GM18499 (cell line): ENCODE data around the gene OTOP3.
"Not testable (repeated sequence)": the region's sequence is repeated elsewhere in the genome, so short reads cannot be mapped to it uniquely, and the experiment has no call there.

Experiments
- ATAC-seq: cut with Tn5 transposase; IDR thresholded peaks from one replicate; pipeline ENCODE4 v1.9.1; 2021; ENCODE audit warnings: moderate number of reproducible peaks; ENCODE audit not compliant: insufficient read depth, unreplicated experiment

The OTOP3 gene

GRCh38 chr17:74981318-74981978 lies 45.8 kb downstream of the OTOP3 start:
- no peak for ATAC-seq

GRCh38 chr17:74981979-74982662 lies 46.4 kb downstream of the OTOP3 start:
- ATAC-seq, result no peak

GRCh38 chr17:74982663-74983313 lies 47.1 kb downstream of the OTOP3 start:
- not testable (repeated sequence) for ATAC-seq

- no peak for ATAC-seq
Measured at GRCh38 chr17:74986206-74986576, 50.5 kb downstream of the OTOP3 start.

- no peak for ATAC-seq
Measured at GRCh38 chr17:74987418-74987908, 51.8 kb downstream of the OTOP3 start, which contains the start of gene CDR2L. TSS of gene CDR2L (plus strand) at chr17:74987632. CDS start at chr17:74988044, 412 bp downstream.

- no peak for ATAC-seq
Measured at GRCh38 chr17:74987909-74988711, 52.4 kb downstream of the OTOP3 start.

- ATAC-seq, result no peak
Measured at GRCh38 chr17:74990581-74991105, 54.9 kb downstream of the OTOP3 start.

GRCh38 chr17:74992223-74992622 lies 56.5 kb downstream of the OTOP3 start:
- no peak for ATAC-seq

- ATAC-seq, result no peak
Measured at GRCh38 chr17:74994440-74994839, 58.7 kb downstream of the OTOP3 start.

GRCh38 chr17:74995847-74996246 lies 60.1 kb downstream of the OTOP3 start:
- no peak for ATAC-seq

GRCh38 chr17:74998783-74999182 lies 63.1 kb downstream of the OTOP3 start:
- no peak for ATAC-seq

GRCh38 chr17:74999523-74999922 lies 63.8 kb downstream of the OTOP3 start:
- ATAC-seq, result no peak
